ENCODE results near the gene SLC25A41.
"Not testable (repeated sequence)": the region's sequence is repeated elsewhere in the genome, so short reads cannot be mapped to it uniquely, and the experiment has no call there.

The SLC25A41 gene

GRCh38 chr19:6402837-6403608, 30.5 kb downstream of the SLC25A41 start:
- DNase-seq, result no peak

- DNase-seq, result no peak
Observed at GRCh38 chr19:6402058-6402457, 31.5 kb downstream of the SLC25A41 start.

- not testable (repeated sequence) for DNase-seq
Observed at GRCh38 chr19:6400062-6400944, 33.3 kb downstream of the SLC25A41 start.

- DNase-seq, result no peak
Observed at GRCh38 chr19:6396305-6396704, 37.3 kb downstream of the SLC25A41 start.

GRCh38 chr19:6394831-6395230, 38.7 kb downstream of the SLC25A41 start:
- no peak for DNase-seq

- DNase-seq, result peak in 1 of 2 experiments; percentile 84
Observed at GRCh38 chr19:6393983-6394412, 39.6 kb downstream of the SLC25A41 start.

GRCh38 chr19:6393074-6393982, 40.2 kb downstream of the SLC25A41 start, which contains the start of gene GTF2F1:
Gene GTF2F1 (minus strand): TSS chr19:6393164. CDS start chr19:6392995, 169 bp downstream.
- peak; percentile 95 to 97 for DNase-seq

- DNase-seq, result no peak
Observed at GRCh38 chr19:6392221-6393073, 41.1 kb downstream of the SLC25A41 start.

GRCh38 chr19:6387372-6387771, 46.2 kb downstream of the SLC25A41 start:
- no peak for DNase-seq

GRCh38 chr19:6384381-6384780, 49.2 kb downstream of the SLC25A41 start:
- no peak for DNase-seq

GRCh38 chr19:6383188-6383587, 50.4 kb downstream of the SLC25A41 start:
- DNase-seq, result no peak

- no peak for DNase-seq
Observed at GRCh38 chr19:6381030-6381750, 52.4 kb downstream of the SLC25A41 start.

- DNase-seq, result no peak
Observed at GRCh38 chr19:6379744-6380143, 53.8 kb downstream of the SLC25A41 start.

GRCh38 chr19:6378486-6378885, 55.1 kb downstream of the SLC25A41 start:
- DNase-seq, result no peak

GRCh38 chr19:6378041-6378440, 55.5 kb downstream of the SLC25A41 start:
- DNase-seq, result no peak

GRCh38 chr19:6376512-6377190, 56.9 kb downstream of the SLC25A41 start:
- no peak for DNase-seq
